Calu3 (cell line): ENCODE data around the gene GJD4. TPM values are rescaled to one million over a fixed set of nuclear protein-coding genes. Genes with fewer than 3 reads are reported as not detected.

ENCODE experiments used
- BruUV-seq: library from RNA; stranded (reverse); fragments of 400-500 nt; replicated peaks from 2 replicates; lab custom pipeline; 2021; lab: Mats Ljungman, UMichigan
- CTCF ChIA-PET: fragments of 300-600 bp; sonication (Branson Sonifier 250); formaldehyde crosslinking; loops from one replicate; lab custom pipeline; 2022; ENCODE audit warnings: antibody characterized with exemption; lab: Charles Lee
- DNase-seq: peaks from one replicate; pipeline ENCODE4 v3.0.0; 2022
- H3K27ac Mint-ChIP-seq: one replicate; pipeline ENCODE4 v1.8.0; 2022; ENCODE audit warnings: mixed read lengths; ENCODE audit not compliant: unreplicated experiment
- H3K27me3 Mint-ChIP-seq: one replicate; pipeline ENCODE4 v1.8.0; 2022; ENCODE audit warnings: mixed read lengths; ENCODE audit not compliant: unreplicated experiment
- H3K36me3 Mint-ChIP-seq: one replicate; pipeline ENCODE4 v1.8.0; 2022; ENCODE audit warnings: mild to moderate bottlenecking, moderate library complexity, mixed read lengths; ENCODE audit not compliant: insufficient read depth, unreplicated experiment
- H3K4me1 Mint-ChIP-seq: one replicate; pipeline ENCODE4 v1.8.0; 2022; ENCODE audit warnings: mild to moderate bottlenecking, low read depth, mixed read lengths; ENCODE audit not compliant: unreplicated experiment
- H3K4me3 Mint-ChIP-seq: one replicate; pipeline ENCODE4 v1.8.0; 2022; ENCODE audit warnings: mild to moderate bottlenecking, low read depth, moderate library complexity, mixed read lengths; ENCODE audit not compliant: unreplicated experiment
- H3K9me3 Mint-ChIP-seq: one replicate; pipeline ENCODE4 v1.8.0; 2022; ENCODE audit warnings: low read depth, mixed read lengths; ENCODE audit not compliant: unreplicated experiment
- intact Hi-C: fragments of 100-400 bp; cut with micrococcal nuclease; formaldehyde crosslinking; loops from one replicate; pipeline ENCODE4 v1.10.0; 2022; ENCODE audit not compliant: unreplicated experiment
- total RNA-seq: library from RNA; stranded (reverse); gene quantifications from 2 replicates; pipeline ENCODE4 v1.2.3, GENCODE V29; 2022
- TF ChIP-seq, protein P1 (sequence below): fragments of 200-600 bp; IDR thresholded peaks from one replicate; pipeline ENCODE4 v1.8.0; 2022; ENCODE audit warnings: antibody characterized with exemption; ENCODE audit not compliant: unreplicated experiment

Gene GJD4
- total RNA-seq, 1 experiment from 2014 or later = not detected

DNA sequence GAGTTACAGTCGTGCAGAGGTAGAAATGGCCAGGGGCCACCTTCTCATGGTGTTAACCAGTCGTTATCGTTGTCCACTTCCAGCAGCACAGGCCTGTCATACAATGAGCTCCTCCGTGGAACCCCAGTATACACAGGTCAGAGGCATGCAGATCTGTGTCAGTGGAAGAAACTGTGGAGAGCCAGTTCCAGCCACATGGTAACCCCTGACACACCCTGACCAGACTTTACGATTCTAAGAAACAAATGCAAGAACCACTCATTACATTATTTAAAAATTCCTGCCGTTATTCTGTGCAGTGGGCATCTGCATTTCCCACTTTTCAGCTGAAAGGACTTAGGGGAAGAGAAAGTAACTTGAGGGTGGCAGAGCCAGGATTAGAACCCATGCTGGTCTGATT, 23.5 kb upstream of the GJD4 start:
- BruUV-seq = no TSS peak
- TF ChIP-seq, protein P1, sequence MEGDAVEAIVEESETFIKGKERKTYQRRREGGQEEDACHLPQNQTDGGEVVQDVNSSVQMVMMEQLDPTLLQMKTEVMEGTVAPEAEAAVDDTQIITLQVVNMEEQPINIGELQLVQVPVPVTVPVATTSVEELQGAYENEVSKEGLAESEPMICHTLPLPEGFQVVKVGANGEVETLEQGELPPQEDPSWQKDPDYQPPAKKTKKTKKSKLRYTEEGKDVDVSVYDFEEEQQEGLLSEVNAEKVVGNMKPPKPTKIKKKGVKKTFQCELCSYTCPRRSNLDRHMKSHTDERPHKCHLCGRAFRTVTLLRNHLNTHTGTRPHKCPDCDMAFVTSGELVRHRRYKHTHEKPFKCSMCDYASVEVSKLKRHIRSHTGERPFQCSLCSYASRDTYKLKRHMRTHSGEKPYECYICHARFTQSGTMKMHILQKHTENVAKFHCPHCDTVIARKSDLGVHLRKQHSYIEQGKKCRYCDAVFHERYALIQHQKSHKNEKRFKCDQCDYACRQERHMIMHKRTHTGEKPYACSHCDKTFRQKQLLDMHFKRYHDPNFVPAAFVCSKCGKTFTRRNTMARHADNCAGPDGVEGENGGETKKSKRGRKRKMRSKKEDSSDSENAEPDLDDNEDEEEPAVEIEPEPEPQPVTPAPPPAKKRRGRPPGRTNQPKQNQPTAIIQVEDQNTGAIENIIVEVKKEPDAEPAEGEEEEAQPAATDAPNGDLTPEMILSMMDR = no peak
- H3K27ac Mint-ChIP-seq = no peak overlapping the region
- no peak overlapping the region for H3K4me3 Mint-ChIP-seq
- DNase-seq = no peak
- peaks cover 22% of the 10 kb centered on the region for H3K27me3 Mint-ChIP-seq
- CTCF ChIA-PET = no interaction called here
- no peaks in the 10 kb centered on the region for H3K9me3 Mint-ChIP-seq
- no peaks in the 10 kb centered on the region for H3K4me1 Mint-ChIP-seq
- intact Hi-C loops = no loop called here
- H3K36me3 Mint-ChIP-seq = peaks cover 3% of the 10 kb centered on the region

GRCh38 chr10:35584946-35585345, 20.2 kb upstream of the GJD4 start:
- intact Hi-C loops = no loop called here
- Mint-ChIP-seq H3K36me3 (peaks cover 3% of the 10 kb centered on the region), H3K27ac (no peak overlapping the region), H3K27me3 (peaks cover 34% of the 10 kb centered on the region), H3K4me1 (no peaks in the 10 kb centered on the region), H3K9me3 (no peaks in the 10 kb centered on the region), H3K4me3 (no peak overlapping the region)
- CTCF ChIA-PET = no interaction called here
- no peak for DNase-seq
- TF ChIP-seq, protein P1 = no peak
- BruUV-seq = no TSS peak

GRCh38 chr10:35585356-35585755, 19.8 kb upstream of the GJD4 start:
- BruUV-seq = no TSS peak
- no peaks in the 10 kb centered on the region for H3K9me3 Mint-ChIP-seq
- H3K4me3 Mint-ChIP-seq = no peak overlapping the region
- intact Hi-C loops = no loop called here
- no peak for DNase-seq
- peaks cover 34% of the 10 kb centered on the region for H3K27me3 Mint-ChIP-seq
- CTCF ChIA-PET = no interaction called here
- H3K27ac Mint-ChIP-seq = no peak overlapping the region
- H3K4me1 Mint-ChIP-seq = no peaks in the 10 kb centered on the region
- TF ChIP-seq, protein P1 = no peak
- peaks cover 3% of the 10 kb centered on the region for H3K36me3 Mint-ChIP-seq

DNA sequence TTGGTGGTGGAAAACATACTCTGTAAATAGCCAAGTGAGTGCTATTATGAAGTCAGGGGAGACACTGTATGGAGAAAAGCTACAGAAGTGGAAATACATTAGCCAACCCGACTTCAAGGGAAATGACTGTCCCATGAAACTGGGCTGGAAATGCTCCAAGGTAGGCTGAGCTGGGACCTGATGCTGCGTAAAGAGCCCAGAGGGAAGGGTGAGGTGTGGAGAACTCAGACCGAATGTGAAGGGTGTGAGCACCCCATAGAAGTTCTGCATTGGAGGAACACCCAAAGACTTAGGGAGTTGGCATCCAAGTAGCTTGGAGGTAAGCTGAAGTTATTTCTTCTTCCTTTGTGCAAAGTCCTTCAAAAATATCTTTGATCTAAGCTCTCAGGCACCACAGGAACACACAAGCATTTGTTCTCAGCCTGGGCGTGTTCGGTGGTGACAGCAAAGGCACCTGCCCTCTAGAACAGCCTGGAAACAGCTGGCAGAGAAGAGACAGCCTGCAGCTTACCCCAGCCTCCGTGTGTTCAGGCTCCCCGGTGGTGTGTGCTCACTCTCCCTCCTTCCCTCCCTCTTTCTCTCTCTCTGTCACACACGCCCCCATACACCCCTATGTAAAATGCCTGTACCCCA, 19.1 kb upstream of the GJD4 start:
- H3K4me3 Mint-ChIP-seq = no peak overlapping the region
- intact Hi-C loops = no loop called here
- CTCF ChIA-PET = no interaction called here
- no TSS peak for BruUV-seq
- TF ChIP-seq, protein P1 = no peak
- peaks cover 3% of the 10 kb centered on the region for H3K36me3 Mint-ChIP-seq
- no peak overlapping the region for H3K27ac Mint-ChIP-seq
- H3K4me1 Mint-ChIP-seq = no peaks in the 10 kb centered on the region
- H3K27me3 Mint-ChIP-seq = peaks cover 34% of the 10 kb centered on the region
- H3K9me3 Mint-ChIP-seq = peaks cover 2% of the 10 kb centered on the region
- DNase-seq = no peak
